Effector memory CD4-positive, alpha-beta T cell (primary cell): ENCODE measurements around the gene EMC9.

Source experiments
- DNase-seq, 3 donors: peaks; one replicate each; pipeline ENCODE4 v3.0.0-alpha.2; 2020
- H3K27ac ChIP-seq: 2 replicates; pipeline ENCODE4 v1.7.0; 2013; ENCODE audit warnings: mild to moderate bottlenecking, low read length, moderate library complexity; ENCODE audit not compliant: insufficient read depth, poor library complexity, severe bottlenecking
- H3K27me3 ChIP-seq: replicated peaks from 2 replicates; pipeline ENCODE4 v1.7.0; 2013; ENCODE audit warnings: mild to moderate bottlenecking, low read length; ENCODE audit not compliant: insufficient read depth, control insufficient read depth, poor library complexity, severe bottlenecking
- H3K36me3 ChIP-seq: 2 replicates; pipeline ENCODE4 v1.7.0; 2013; ENCODE audit warnings: mild to moderate bottlenecking, low read length, moderate library complexity; ENCODE audit not compliant: control insufficient read depth, insufficient read depth
- H3K4me1 ChIP-seq: 2 replicates; pipeline ENCODE4 v1.7.0; 2013; ENCODE audit warnings: low read length, mild to moderate bottlenecking; ENCODE audit not compliant: control insufficient read depth, insufficient read depth, poor library complexity, severe bottlenecking
- H3K4me3 ChIP-seq: 2 replicates; pipeline ENCODE4 v1.7.0; 2013; ENCODE audit warnings: low read length, low read depth, mild to moderate bottlenecking; ENCODE audit not compliant: insufficient read depth, poor library complexity, severe bottlenecking
- H3K9me3 ChIP-seq: 2 replicates; pipeline ENCODE4 v1.7.0; 2013; ENCODE audit warnings: mild to moderate bottlenecking, low read length, moderate library complexity; ENCODE audit not compliant: control insufficient read depth

The EMC9 gene

DNA sequence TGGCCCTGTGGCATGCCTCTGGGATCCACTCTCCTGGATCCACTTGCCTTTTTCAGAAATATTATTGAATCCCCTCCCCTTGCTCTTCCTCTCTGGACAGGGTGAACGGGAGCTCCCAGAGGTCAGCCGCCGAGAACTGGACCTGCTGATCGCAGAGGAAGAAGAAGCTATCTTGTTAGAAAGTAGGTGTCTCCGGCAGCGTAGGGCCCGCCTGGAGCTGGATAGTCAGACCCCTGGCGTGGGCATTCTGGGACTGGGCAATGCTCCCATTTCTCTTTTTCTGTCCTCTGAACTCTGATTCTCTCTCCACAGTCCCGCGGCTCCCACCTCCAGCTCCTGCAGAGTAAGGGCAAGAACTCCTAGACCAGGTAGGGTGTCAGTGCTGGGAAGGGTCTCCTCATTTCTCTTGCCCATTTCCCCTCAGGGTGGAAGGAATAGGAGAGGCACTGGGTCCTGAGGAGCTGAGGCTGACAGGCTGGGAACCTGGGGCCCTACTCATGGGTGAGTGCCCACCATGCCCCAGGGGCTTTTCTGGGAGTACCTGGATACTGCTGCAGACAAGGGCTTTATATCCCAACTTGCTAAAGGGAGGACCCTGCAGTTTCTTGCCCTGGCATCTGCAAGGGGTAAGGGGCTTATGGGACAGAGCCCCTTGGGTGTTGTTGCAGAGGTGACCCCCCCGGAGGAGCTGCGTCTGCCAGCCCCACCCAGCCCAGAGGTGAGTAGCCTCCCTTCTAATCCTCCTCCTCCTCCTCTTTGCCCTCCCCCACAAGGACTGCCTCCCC is 35.8 kb upstream of the EMC9 start:
- no peak overlapping the region for H3K4me3 ChIP-seq
- no peaks in the 10 kb centered on the region for H3K27me3 ChIP-seq
- DNase-seq, result no peak
- no peaks in the 10 kb centered on the region for H3K9me3 ChIP-seq
- peaks cover 60% of the 10 kb centered on the region for H3K36me3 ChIP-seq
- H3K4me1 ChIP-seq, result no peaks in the 10 kb centered on the region
- H3K27ac ChIP-seq, result no peak overlapping the region

DNA sequence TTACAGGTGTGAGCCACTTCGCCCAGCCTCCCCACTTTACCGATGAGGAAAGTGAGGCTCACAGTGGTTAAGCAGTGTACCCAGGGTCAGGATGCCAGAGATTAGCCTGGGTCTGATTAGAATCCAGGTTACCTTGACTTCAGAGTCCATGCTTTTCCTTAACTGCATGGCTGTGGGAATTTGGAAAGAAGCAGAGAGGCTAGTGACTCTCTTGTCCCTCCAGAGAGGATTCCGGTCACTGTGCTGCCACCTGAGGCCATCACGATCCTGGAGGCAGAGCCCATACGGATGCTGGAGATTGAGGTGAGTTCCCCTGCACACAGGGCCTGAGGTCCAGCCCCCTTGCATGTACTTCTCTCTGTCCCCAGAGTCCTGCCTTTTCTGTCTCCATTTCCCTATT is 35.2 kb upstream of the EMC9 start:
- no peaks in the 10 kb centered on the region for H3K27me3 ChIP-seq
- peaks cover 54% of the 10 kb centered on the region for H3K36me3 ChIP-seq
- H3K27ac ChIP-seq, result no peak overlapping the region
- H3K4me3 ChIP-seq, result no peak overlapping the region
- no peak for DNase-seq
- H3K4me1 ChIP-seq, result peaks cover 5% of the 10 kb centered on the region
- no peaks in the 10 kb centered on the region for H3K9me3 ChIP-seq

- Histone ChIP-seq H3K4me3 (no peak overlapping the region), H3K9me3 (no peaks in the 10 kb centered on the region), H3K36me3 (peaks cover 19% of the 10 kb centered on the region), H3K27ac (no peak overlapping the region), H3K27me3 (no peaks in the 10 kb centered on the region), H3K4me1 (peaks cover 8% of the 10 kb centered on the region)
- no peak for DNase-seq
These were observed 31.5 kb upstream of the EMC9 start for GRCh38 chr14:24172871-24173281.

DNA sequence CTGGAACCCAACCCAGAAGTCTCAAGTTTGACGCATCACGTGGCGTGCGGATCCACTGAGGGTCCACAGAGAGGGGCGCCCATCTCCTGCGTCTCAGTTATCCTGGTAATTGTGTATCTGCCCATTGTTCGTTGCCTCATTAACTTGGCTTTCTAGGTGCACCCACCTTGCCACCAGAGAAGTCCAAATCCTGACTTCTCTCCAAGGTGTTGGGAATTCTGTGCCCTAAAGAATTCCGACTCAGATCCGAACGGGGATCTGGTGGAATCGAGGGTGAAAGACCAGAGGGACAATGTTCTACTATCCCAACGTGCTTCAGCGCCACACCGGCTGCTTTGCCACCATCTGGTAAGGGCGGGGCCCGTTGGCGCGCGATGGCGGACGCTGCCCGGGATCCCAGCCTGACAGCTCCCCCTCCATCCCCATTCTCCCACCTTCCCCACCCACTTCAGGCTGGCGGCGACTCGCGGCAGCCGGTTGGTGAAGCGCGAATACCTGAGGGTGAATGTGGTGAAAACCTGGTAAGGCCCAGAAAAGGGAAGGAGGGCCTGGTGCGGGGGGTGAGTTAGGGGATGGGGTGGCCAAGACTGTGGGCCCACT is 31.0 kb upstream of the EMC9 start:
- peaks cover 14% of the 10 kb centered on the region for H3K36me3 ChIP-seq
- no peak overlapping the region for H3K4me3 ChIP-seq
- no peak for DNase-seq
- H3K9me3 ChIP-seq, result no peaks in the 10 kb centered on the region
- peak overlapping the region; percentile 49 for H3K27ac ChIP-seq
- no peaks in the 10 kb centered on the region for H3K27me3 ChIP-seq
- H3K4me1 ChIP-seq, result peaks cover 8% of the 10 kb centered on the region

DNA sequence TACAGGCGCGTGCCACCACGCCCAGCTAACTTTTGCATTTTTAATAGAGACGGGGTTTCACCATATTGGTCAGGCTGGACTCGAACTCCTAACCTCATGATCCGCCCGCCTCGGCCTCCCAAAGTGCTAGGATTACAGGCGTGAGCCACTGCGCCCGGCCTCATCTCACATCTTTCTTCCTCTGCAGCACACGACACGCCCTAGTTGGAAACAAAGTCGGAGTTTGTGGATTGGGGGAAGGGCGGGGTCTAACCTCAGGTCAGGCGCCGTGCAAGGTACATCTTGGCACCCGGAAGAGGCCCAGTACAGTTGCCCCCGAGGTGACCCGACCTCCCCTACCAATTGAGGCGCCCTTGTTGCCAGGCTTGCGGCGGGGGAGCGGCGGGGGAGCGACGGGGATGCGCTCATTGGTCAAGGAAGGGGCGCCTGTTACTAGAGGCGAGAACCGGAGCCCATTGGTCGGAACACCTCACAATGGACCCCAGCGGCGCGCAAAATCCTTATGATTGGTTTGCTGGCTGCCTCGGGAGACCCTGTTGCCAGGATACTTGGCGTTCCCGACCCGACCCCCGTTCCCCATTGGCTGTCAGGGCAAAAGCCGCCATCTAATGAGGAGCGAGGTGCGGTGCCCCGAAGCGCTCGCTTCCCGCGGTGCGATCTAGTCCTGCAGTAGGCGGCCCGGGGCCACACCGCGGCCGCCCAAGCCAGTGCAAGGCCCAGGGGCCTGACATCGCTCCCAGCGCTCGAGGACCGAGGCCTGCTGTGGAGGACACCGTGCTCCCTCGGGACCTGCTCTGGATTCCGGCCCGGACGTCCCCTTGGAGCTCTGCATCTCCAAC is 30.2 kb upstream of the EMC9 start, which contains the start of gene REC8:
Gene REC8, plus strand, starts transcription at position 659 of the 839 bp plus-strand sequence. CDS start 473 bp downstream, outside the sequence.
- peak; percentile 60 to 72 (median 63) for DNase-seq
- Histone ChIP-seq H3K4me1 (peaks cover 8% of the 10 kb centered on the region), H3K36me3 (peaks cover 11% of the 10 kb centered on the region), H3K27me3 (no peaks in the 10 kb centered on the region), H3K4me3 (peak within 1 kb of the TSS; percentile 18), H3K9me3 (no peaks in the 10 kb centered on the region), H3K27ac (peak within 1 kb of the TSS; percentile 49)

- H3K27me3 ChIP-seq, result no peaks in the 10 kb centered on the region
- no peak for DNase-seq
- no peaks in the 10 kb centered on the region for H3K9me3 ChIP-seq
- peaks cover 43% of the 10 kb centered on the region for H3K36me3 ChIP-seq
- H3K27ac ChIP-seq, result no peak overlapping the region
- peaks cover 22% of the 10 kb centered on the region for H3K4me1 ChIP-seq
- no peak overlapping the region for H3K4me3 ChIP-seq
These were observed 26.2 kb upstream of the EMC9 start for GRCh38 chr14:24167469-24168114.

GRCh38 chr14:24165785-24166184 is 24.4 kb upstream of the EMC9 start:
- no peak for DNase-seq
- H3K4me1 ChIP-seq, result peaks cover 23% of the 10 kb centered on the region
- H3K4me3 ChIP-seq, result no peak overlapping the region
- no peaks in the 10 kb centered on the region for H3K9me3 ChIP-seq
- H3K27me3 ChIP-seq, result no peaks in the 10 kb centered on the region
- peaks cover 43% of the 10 kb centered on the region for H3K36me3 ChIP-seq
- no peak overlapping the region for H3K27ac ChIP-seq

- Histone ChIP-seq H3K4me1 (peaks cover 24% of the 10 kb centered on the region), H3K4me3 (no peak overlapping the region)
These were observed 23.2 kb upstream of the EMC9 start for GRCh38 chr14:24164518-24164991.

DNA sequence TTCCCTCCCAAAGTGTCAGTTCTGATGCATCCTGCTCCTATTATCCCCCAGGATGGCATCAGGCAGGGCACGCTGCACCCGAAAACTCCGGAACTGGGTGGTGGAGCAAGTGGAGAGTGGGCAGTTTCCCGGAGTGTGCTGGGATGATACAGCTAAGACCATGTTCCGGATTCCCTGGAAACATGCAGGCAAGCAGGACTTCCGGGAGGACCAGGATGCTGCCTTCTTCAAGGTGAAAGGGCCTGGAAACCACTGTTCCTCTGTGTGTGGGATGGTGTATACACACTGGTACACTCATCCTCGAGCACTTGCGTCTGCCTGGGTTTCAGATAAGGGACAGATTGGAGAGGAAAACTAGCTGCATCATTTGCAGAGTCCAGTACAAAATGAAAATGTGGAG is 20.7 kb upstream of the EMC9 start:
- H3K9me3 ChIP-seq, result no peaks in the 10 kb centered on the region
- peak overlapping the region; percentile 97 for H3K27ac ChIP-seq
- H3K36me3 ChIP-seq, result peaks cover 69% of the 10 kb centered on the region
- peak overlapping the region; percentile 88 for H3K4me3 ChIP-seq
- no peaks in the 10 kb centered on the region for H3K27me3 ChIP-seq
- no peak for DNase-seq
- peaks cover 24% of the 10 kb centered on the region for H3K4me1 ChIP-seq

More at GRCh38 chr14:24164518-24164991, 23.2 kb upstream of the EMC9 start:
- Histone ChIP-seq H3K27ac (no peak overlapping the region), H3K9me3 (no peaks in the 10 kb centered on the region), H3K27me3 (no peaks in the 10 kb centered on the region), H3K36me3 (peaks cover 54% of the 10 kb centered on the region)
- DNase-seq, result no peak
